Astrocyte (in vitro differentiated cells and primary cell): ENCODE data around the gene POLR2J. TPM values are rescaled to one million over a fixed set of nuclear protein-coding genes. Genes with fewer than 3 reads are reported as not detected.

Experiments used
- DNase-seq: peaks from one replicate; pipeline ENCODE4 v3.0.0-alpha.2; 2010; ENCODE audit warnings: low read depth
- FAIRE-seq: peaks from 2 replicates; lab custom pipeline; 2011; peaks lifted over from hg19 to GRCh38; lab: Jason Lieb, UNC
- H2AFZ ChIP-seq: 2 replicates; pipeline ENCODE4 v1.6.0; 2012; ENCODE audit warnings: low read depth, low read length, inconsistent platforms
- H3K27ac ChIP-seq: 2 replicates; pipeline ENCODE4 v1.5.1; 2011; ENCODE audit warnings: low read depth, low read length, inconsistent platforms
- H3K27me3 ChIP-seq: 2 replicates; pipeline ENCODE4 v1.6.0; 2011; ENCODE audit warnings: low read length, inconsistent platforms; ENCODE audit not compliant: insufficient read depth
- H3K36me3 ChIP-seq: 2 replicates; pipeline ENCODE4 v1.5.1; 2011; ENCODE audit warnings: low read length, inconsistent platforms; ENCODE audit not compliant: insufficient read depth
- H3K4me1 ChIP-seq: 2 replicates; pipeline ENCODE4 v1.5.1; 2011; ENCODE audit warnings: low read length, inconsistent platforms; ENCODE audit not compliant: insufficient read depth
- H3K4me2 ChIP-seq: 2 replicates; pipeline ENCODE4 v1.6.0; 2012; ENCODE audit warnings: low read length, inconsistent platforms
- H3K4me3 ChIP-seq: 2 replicates; pipeline ENCODE4 v1.5.1; 2011; ENCODE audit warnings: low read depth, mild to moderate bottlenecking, low read length, inconsistent platforms; ENCODE audit not compliant: insufficient read depth
- H3K79me2 ChIP-seq: 2 replicates; pipeline ENCODE4 v1.6.0; 2012; ENCODE audit warnings: mild to moderate bottlenecking, low read length, inconsistent platforms; ENCODE audit not compliant: insufficient read depth
- H3K9ac ChIP-seq: 2 replicates; pipeline ENCODE4 v1.6.0; 2012; ENCODE audit warnings: mild to moderate bottlenecking, low read length, inconsistent platforms
- H3K9me3 ChIP-seq: 2 replicates; pipeline ENCODE4 v1.5.1; 2012; ENCODE audit warnings: low read depth, mild to moderate bottlenecking, low read length, inconsistent platforms; ENCODE audit not compliant: insufficient read depth
- H4K20me1 ChIP-seq: 2 replicates; pipeline ENCODE4 v1.6.0; 2012; ENCODE audit warnings: low read length, inconsistent platforms; ENCODE audit not compliant: insufficient read depth
- H3K27ac Mint-ChIP-seq: one replicate; pipeline ENCODE4 v1.8.0; 2021; ENCODE audit warnings: mild to moderate bottlenecking, mixed read lengths; ENCODE audit not compliant: unreplicated experiment
- H3K27me3 Mint-ChIP-seq: one replicate; pipeline ENCODE4 v1.8.0; 2021; ENCODE audit warnings: low read depth, mixed read lengths; ENCODE audit not compliant: unreplicated experiment
- H3K36me3 Mint-ChIP-seq: one replicate; pipeline ENCODE4 v1.8.0; 2021; ENCODE audit warnings: low read depth, mixed read lengths; ENCODE audit not compliant: unreplicated experiment
- H3K4me1 Mint-ChIP-seq: one replicate; pipeline ENCODE4 v1.8.0; 2021; ENCODE audit warnings: low read depth, mixed read lengths; ENCODE audit not compliant: unreplicated experiment
- H3K4me3 Mint-ChIP-seq: one replicate; pipeline ENCODE4 v1.8.0; 2021; ENCODE audit warnings: mild to moderate bottlenecking, moderate library complexity, mixed read lengths; ENCODE audit not compliant: unreplicated experiment
- H3K9me3 Mint-ChIP-seq: one replicate; pipeline ENCODE4 v1.8.0; 2021; ENCODE audit warnings: mild to moderate bottlenecking, mixed read lengths; ENCODE audit not compliant: unreplicated experiment
- EZH2 ChIP-seq: IDR thresholded peaks from 2 replicates; pipeline ENCODE4 v1.6.1; 2012; ENCODE audit warnings: mild to moderate bottlenecking, low read length, inconsistent platforms; ENCODE audit not compliant: insufficient read depth
- total RNA-seq: library from RNA; stranded (reverse); gene quantifications from 2 replicates; pipeline ENCODE4 v1.2.1, GENCODE V29; 2021
- TF ChIP-seq, protein P1 (sequence below): IDR thresholded peaks from 2 replicates; pipeline ENCODE4 v1.5.1; 2011; ENCODE audit warnings: low read depth, mild to moderate bottlenecking, inconsistent platforms, low read length, moderate library complexity; ENCODE audit not compliant: insufficient read depth

POLR2J gene
- total RNA-seq, 1 donor from 2014 or later = 41.4 TPM

DNA sequence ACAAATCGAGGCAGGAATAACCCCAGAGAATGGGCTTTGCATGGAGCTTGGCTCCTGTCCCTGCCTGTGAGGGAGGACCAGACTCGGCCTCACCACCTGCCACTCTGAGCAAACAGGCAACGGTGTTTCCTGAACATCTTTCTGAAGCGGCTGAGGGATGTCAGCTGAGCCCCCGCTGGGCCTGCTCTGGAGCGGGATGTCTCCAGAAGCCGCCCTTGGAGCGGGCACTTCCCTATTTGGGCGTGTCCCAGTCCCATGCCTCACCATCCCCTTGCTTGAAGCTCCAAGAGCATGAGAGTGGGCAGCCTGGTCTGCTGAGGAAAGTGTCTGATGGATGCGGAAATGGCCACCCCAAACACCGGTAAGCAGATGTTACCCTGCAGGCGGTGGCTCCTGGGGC, 24.3 kb downstream of the POLR2J start:
- no peak overlapping the region for H2AFZ ChIP-seq
- FAIRE-seq = no peak
- peaks cover 5% of the 10 kb centered on the region for H3K36me3 ChIP-seq
- Mint-ChIP-seq H3K27ac (no peak overlapping the region), H3K36me3 (peaks cover 4% of the 10 kb centered on the region), H3K9me3 (no peaks in the 10 kb centered on the region), H3K4me1 (peaks cover 9% of the 10 kb centered on the region), H3K4me3 (no peak overlapping the region), H3K27me3 (no peaks in the 10 kb centered on the region)
- H3K4me2 ChIP-seq = no peak overlapping the region
- no peak for TF ChIP-seq EZH2
- TF ChIP-seq, protein P1, sequence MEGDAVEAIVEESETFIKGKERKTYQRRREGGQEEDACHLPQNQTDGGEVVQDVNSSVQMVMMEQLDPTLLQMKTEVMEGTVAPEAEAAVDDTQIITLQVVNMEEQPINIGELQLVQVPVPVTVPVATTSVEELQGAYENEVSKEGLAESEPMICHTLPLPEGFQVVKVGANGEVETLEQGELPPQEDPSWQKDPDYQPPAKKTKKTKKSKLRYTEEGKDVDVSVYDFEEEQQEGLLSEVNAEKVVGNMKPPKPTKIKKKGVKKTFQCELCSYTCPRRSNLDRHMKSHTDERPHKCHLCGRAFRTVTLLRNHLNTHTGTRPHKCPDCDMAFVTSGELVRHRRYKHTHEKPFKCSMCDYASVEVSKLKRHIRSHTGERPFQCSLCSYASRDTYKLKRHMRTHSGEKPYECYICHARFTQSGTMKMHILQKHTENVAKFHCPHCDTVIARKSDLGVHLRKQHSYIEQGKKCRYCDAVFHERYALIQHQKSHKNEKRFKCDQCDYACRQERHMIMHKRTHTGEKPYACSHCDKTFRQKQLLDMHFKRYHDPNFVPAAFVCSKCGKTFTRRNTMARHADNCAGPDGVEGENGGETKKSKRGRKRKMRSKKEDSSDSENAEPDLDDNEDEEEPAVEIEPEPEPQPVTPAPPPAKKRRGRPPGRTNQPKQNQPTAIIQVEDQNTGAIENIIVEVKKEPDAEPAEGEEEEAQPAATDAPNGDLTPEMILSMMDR = no peak
- peaks cover 5% of the 10 kb centered on the region for H4K20me1 ChIP-seq
- no peak overlapping the region for H3K4me3 ChIP-seq
- no peak for DNase-seq
- no peak overlapping the region for H3K27ac ChIP-seq
- no peak overlapping the region for H3K9ac ChIP-seq
- H3K79me2 ChIP-seq = no peaks in the 10 kb centered on the region
- H3K27me3 ChIP-seq = no peaks in the 10 kb centered on the region
- H3K4me1 ChIP-seq = peaks cover 12% of the 10 kb centered on the region
- H3K9me3 ChIP-seq = no peaks in the 10 kb centered on the region

DNA sequence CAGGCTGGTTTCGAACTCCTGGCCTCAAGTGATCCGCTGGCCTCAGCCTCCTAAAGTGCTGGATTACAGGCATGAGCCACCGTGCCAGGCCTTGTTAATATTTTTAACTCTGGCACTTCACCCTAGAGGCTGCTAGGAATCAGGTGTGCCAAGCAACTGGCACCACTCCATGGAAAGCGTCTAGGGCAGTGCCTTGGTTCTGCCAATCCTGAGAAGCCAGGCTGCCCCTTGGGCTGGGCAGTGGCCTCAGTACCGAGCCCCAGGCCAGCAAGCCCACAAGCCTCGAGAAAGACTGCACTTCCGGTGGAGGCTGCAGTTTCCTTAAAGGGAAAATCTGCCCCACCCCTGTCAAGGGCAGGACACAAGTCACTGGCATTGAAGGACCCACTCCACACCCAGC, 25.4 kb downstream of the POLR2J start:
- Histone ChIP-seq H3K4me3 (no peak overlapping the region), H4K20me1 (peaks cover 5% of the 10 kb centered on the region), H3K9me3 (no peaks in the 10 kb centered on the region), H2AFZ (no peak overlapping the region), H3K27me3 (no peaks in the 10 kb centered on the region), H3K36me3 (peaks cover 5% of the 10 kb centered on the region), H3K9ac (no peak overlapping the region), H3K4me2 (no peak overlapping the region), H3K4me1 (peaks cover 12% of the 10 kb centered on the region), H3K79me2 (no peaks in the 10 kb centered on the region), H3K27ac (no peak overlapping the region)
- no peak for FAIRE-seq
- H3K27me3 Mint-ChIP-seq = no peaks in the 10 kb centered on the region
- DNase-seq = no peak
- no peak overlapping the region for H3K4me3 Mint-ChIP-seq
- no peak for TF ChIP-seq EZH2
- TF ChIP-seq, protein P1 = no peak
- no peak overlapping the region for H3K27ac Mint-ChIP-seq
- H3K36me3 Mint-ChIP-seq = peaks cover 4% of the 10 kb centered on the region
- no peaks in the 10 kb centered on the region for H3K9me3 Mint-ChIP-seq
- peaks cover 9% of the 10 kb centered on the region for H3K4me1 Mint-ChIP-seq

DNA sequence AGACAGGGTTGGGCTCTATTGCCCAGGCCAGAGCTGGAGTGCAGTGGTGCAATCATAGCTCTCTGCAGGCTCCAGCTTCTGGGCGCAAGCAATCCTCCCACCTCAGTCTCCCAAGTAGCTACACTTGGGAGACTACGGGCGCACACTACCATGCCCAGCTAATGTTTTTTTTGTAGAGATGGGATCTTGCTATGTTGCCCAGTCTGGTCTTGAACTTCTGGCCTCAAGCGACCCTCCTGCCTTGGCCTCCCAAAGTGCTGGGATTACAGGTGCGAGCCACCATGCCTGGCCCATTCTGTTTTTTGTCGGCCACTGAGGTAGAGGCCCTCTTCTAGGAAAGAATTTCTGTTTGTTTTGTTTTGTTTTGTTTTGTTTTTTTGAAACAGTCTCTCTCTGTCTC, 26.3 kb downstream of the POLR2J start:
- H3K79me2 ChIP-seq = no peaks in the 10 kb centered on the region
- H3K4me2 ChIP-seq = no peak overlapping the region
- Mint-ChIP-seq H3K9me3 (no peaks in the 10 kb centered on the region), H3K36me3 (peaks cover 7% of the 10 kb centered on the region), H3K27me3 (no peaks in the 10 kb centered on the region), H3K27ac (no peak overlapping the region), H3K4me1 (peaks cover 9% of the 10 kb centered on the region), H3K4me3 (no peak overlapping the region)
- no peaks in the 10 kb centered on the region for H3K9me3 ChIP-seq
- no peak for DNase-seq
- H3K27ac ChIP-seq = no peak overlapping the region
- H3K36me3 ChIP-seq = peaks cover 2% of the 10 kb centered on the region
- no peak overlapping the region for H3K9ac ChIP-seq
- H4K20me1 ChIP-seq = peaks cover 5% of the 10 kb centered on the region
- peaks cover 21% of the 10 kb centered on the region for H3K4me1 ChIP-seq
- no peaks in the 10 kb centered on the region for H3K27me3 ChIP-seq
- no peak overlapping the region for H3K4me3 ChIP-seq
- FAIRE-seq = no peak
- TF ChIP-seq, protein P1 = no peak
- TF ChIP-seq EZH2 = no peak
- no peak overlapping the region for H2AFZ ChIP-seq
